Glutamatergic neuron (in vitro differentiated cells): ENCODE data around the gene E4F1. TPM values are rescaled to one million over a fixed set of nuclear protein-coding genes. Genes with fewer than 3 reads are reported as not detected.
"Not testable (repeated sequence)": the region's sequence is repeated elsewhere in the genome, so short reads cannot be mapped to it uniquely, and the experiment has no call there.

Source experiments
- DNase-seq: peaks from one replicate; pipeline ENCODE4 v3.0.0; 2022
- H3K27ac Mint-ChIP-seq: one replicate; pipeline ENCODE4 v1.8.0; 2020; ENCODE audit warnings: mild to moderate bottlenecking, mixed read lengths, inconsistent platforms; ENCODE audit not compliant: unreplicated experiment
- H3K27me3 Mint-ChIP-seq: one replicate; pipeline ENCODE4 v1.8.0; 2020; ENCODE audit warnings: mild to moderate bottlenecking, moderate library complexity, mixed read lengths, inconsistent platforms; ENCODE audit not compliant: unreplicated experiment
- H3K36me3 Mint-ChIP-seq: one replicate; pipeline ENCODE4 v1.8.0; 2020; ENCODE audit warnings: mild to moderate bottlenecking, mixed read lengths, inconsistent platforms; ENCODE audit not compliant: unreplicated experiment
- H3K4me1 Mint-ChIP-seq: one replicate; pipeline ENCODE4 v1.8.0; 2020; ENCODE audit warnings: mild to moderate bottlenecking, low read depth, mixed read lengths, inconsistent platforms; ENCODE audit not compliant: unreplicated experiment
- H3K4me3 Mint-ChIP-seq: one replicate; pipeline ENCODE4 v1.8.0; 2020; ENCODE audit warnings: mild to moderate bottlenecking, mixed read lengths, inconsistent platforms; ENCODE audit not compliant: unreplicated experiment
- H3K9me3 Mint-ChIP-seq: one replicate; pipeline ENCODE4 v1.8.0; 2020; ENCODE audit warnings: mild to moderate bottlenecking, moderate library complexity, mixed read lengths, inconsistent platforms; ENCODE audit not compliant: unreplicated experiment
- CTCF ChIP-seq: fragments of 200-600 bp; sonication (generic); IDR thresholded peaks from one replicate; pipeline ENCODE4 v1.5.0; 2021; ENCODE audit not compliant: partially characterized antibody, unreplicated experiment
- total RNA-seq: library from RNA; stranded (reverse); fragmentation: NEBNext Ultra II Directional; extraction: Animal tissue kit (Norgen Biotek cat#: 25700); gene quantifications from one replicate; pipeline ENCODE4 v1.2.1, GENCODE V29; 2021; ENCODE audit not compliant: unreplicated experiment

E4F1 gene
- total RNA-seq, 1 donor from 2014 or later = 53.4 TPM

- Mint-ChIP-seq H3K36me3 (peaks cover 5% of the 10 kb centered on the region), H3K4me3 (no peak overlapping the region), H3K27me3 (peaks cover 4% of the 10 kb centered on the region), H3K4me1 (no peaks in the 10 kb centered on the region), H3K9me3 (peaks cover 2% of the 10 kb centered on the region), H3K27ac (no peak overlapping the region)
- DNase-seq = no peak
- no peak for TF ChIP-seq CTCF
Observed at GRCh38 chr16:2256531-2257140, 33.2 kb downstream of the E4F1 start.

GRCh38 chr16:2257726-2258125, 34.3 kb downstream of the E4F1 start:
- Mint-ChIP-seq H3K27ac (no peak overlapping the region), H3K9me3 (peaks cover 3% of the 10 kb centered on the region), H3K27me3 (peaks cover 4% of the 10 kb centered on the region), H3K4me3 (no peak overlapping the region), H3K4me1 (no peaks in the 10 kb centered on the region), H3K36me3 (peaks cover 5% of the 10 kb centered on the region)
- no peak for DNase-seq
- TF ChIP-seq CTCF = no peak

GRCh38 chr16:2258530-2258929, 35.1 kb downstream of the E4F1 start:
- not testable (repeated sequence) for H3K4me1 Mint-ChIP-seq, H3K4me3 Mint-ChIP-seq, DNase-seq, H3K27ac Mint-ChIP-seq, H3K9me3 Mint-ChIP-seq, H3K27me3 Mint-ChIP-seq, H3K36me3 Mint-ChIP-seq

- no peak for TF ChIP-seq CTCF
- H3K27me3 Mint-ChIP-seq = peaks cover 4% of the 10 kb centered on the region
- peaks cover 2% of the 10 kb centered on the region for H3K9me3 Mint-ChIP-seq
- H3K4me3 Mint-ChIP-seq = no peak overlapping the region
- H3K4me1 Mint-ChIP-seq = no peaks in the 10 kb centered on the region
- no peak for DNase-seq
- H3K27ac Mint-ChIP-seq = no peak overlapping the region
- H3K36me3 Mint-ChIP-seq = peaks cover 5% of the 10 kb centered on the region
Observed at GRCh38 chr16:2260250-2260649, 36.9 kb downstream of the E4F1 start.

GRCh38 chr16:2263026-2263425, 39.6 kb downstream of the E4F1 start:
- not testable (repeated sequence) for H3K4me3 Mint-ChIP-seq, H3K27me3 Mint-ChIP-seq, H3K36me3 Mint-ChIP-seq, H3K27ac Mint-ChIP-seq, H3K9me3 Mint-ChIP-seq, DNase-seq
- peaks cover 13% of the 10 kb centered on the region for H3K4me1 Mint-ChIP-seq

- Mint-ChIP-seq H3K4me3 (peak overlapping the region; percentile 86), H3K27ac (peak overlapping the region; percentile 76), H3K4me1 (peaks cover 17% of the 10 kb centered on the region), H3K9me3 (peaks cover 11% of the 10 kb centered on the region)
- not testable (repeated sequence) for H3K27me3 Mint-ChIP-seq, DNase-seq, H3K36me3 Mint-ChIP-seq
Observed at GRCh38 chr16:2266887-2267286, 43.5 kb downstream of the E4F1 start.

GRCh38 chr16:2267505-2267912, 44.1 kb downstream of the E4F1 start:
- H3K4me3 Mint-ChIP-seq = peak overlapping the region; percentile 90
- not testable (repeated sequence) for DNase-seq, H3K36me3 Mint-ChIP-seq

More at GRCh38 chr16:2267505-2267912, 44.1 kb downstream of the E4F1 start:
- Mint-ChIP-seq H3K27ac (peak overlapping the region; percentile 78), H3K4me1 (peaks cover 17% of the 10 kb centered on the region), H3K9me3 (peaks cover 11% of the 10 kb centered on the region)
- not testable (repeated sequence) for H3K27me3 Mint-ChIP-seq
